Karpas-422 (cell line): ENCODE measurements around the gene EVI2B. TPM values are rescaled to one million over a fixed set of nuclear protein-coding genes. Genes with fewer than 3 reads are reported as not detected.
A peak's percentile ranks its signal among the peaks of the same experiment; 100 is the strongest.

Source experiments
- DNase-seq: peaks from one replicate; pipeline ENCODE4 v3.0.0-alpha.2; 2015
- H2AFZ ChIP-seq: fragments of 200-600 bp; sonication (generic); 2 replicates; pipeline ENCODE4 v1.6.1; 2014; ENCODE audit warnings: antibody characterized with exemption, low read length, mixed read lengths
- H3K27ac ChIP-seq: fragments of 200-600 bp; sonication (generic); 2 replicates; pipeline ENCODE4 v1.5.1; 2014; ENCODE audit warnings: mild to moderate bottlenecking, low read length, moderate library complexity
- H3K27me3 ChIP-seq: fragments of 200-600 bp; sonication (generic); 2 replicates; pipeline ENCODE4 v1.6.1; 2014; ENCODE audit warnings: low read length, mixed read lengths
- H3K36me3 ChIP-seq: fragments of 200-600 bp; sonication (generic); 2 replicates; pipeline ENCODE4 v1.6.1; 2014; ENCODE audit warnings: low read length, mixed read lengths; ENCODE audit not compliant: insufficient read depth
- H3K4me1 ChIP-seq: fragments of 200-600 bp; sonication (generic); 2 replicates; pipeline ENCODE4 v1.6.1; 2014; ENCODE audit warnings: mild to moderate bottlenecking, low read length, mixed read lengths
- H3K4me2 ChIP-seq: fragments of 200-600 bp; sonication (generic); 2 replicates; pipeline ENCODE4 v1.6.1; 2014; ENCODE audit warnings: low read length, low read depth, mild to moderate bottlenecking; ENCODE audit not compliant: poor library complexity, severe bottlenecking
- H3K4me3 ChIP-seq: fragments of 200-600 bp; sonication (generic); 2 replicates; pipeline ENCODE4 v1.5.1; 2014; ENCODE audit warnings: mild to moderate bottlenecking, antibody characterized with exemption, low read length, mixed read lengths
- H3K79me2 ChIP-seq: fragments of 200-600 bp; sonication (generic); 2 replicates; pipeline ENCODE4 v1.6.1; 2014; ENCODE audit warnings: mild to moderate bottlenecking, low read length, mixed read lengths
- H3K9ac ChIP-seq: fragments of 200-600 bp; sonication (generic); 2 replicates; pipeline ENCODE4 v1.6.0; 2014; ENCODE audit warnings: low read length
- H3K9me2 ChIP-seq: fragments of 200-600 bp; sonication (generic), shearing (Covaris generic); replicated peaks from 2 replicates; pipeline ENCODE4 v1.6.0; 2014; ENCODE audit warnings: mild to moderate bottlenecking, low read length, moderate library complexity; ENCODE audit not compliant: insufficient read depth
- H3K9me3 ChIP-seq: fragments of 300-700, 200-600 bp; sonication (generic); 2 replicates; pipeline ENCODE4 v1.6.1; 2014; ENCODE audit warnings: low read length, mixed read lengths
- H4K20me1 ChIP-seq: fragments of 200-600 bp; sonication (generic); 2 replicates; pipeline ENCODE4 v1.6.1; 2014; ENCODE audit warnings: mild to moderate bottlenecking, antibody characterized with exemption, low read length, low read depth; ENCODE audit not compliant: insufficient read depth
- total RNA-seq: library from RNA; depleted of rRNA; stranded (reverse); fragments of >200 nt; shearing (Covaris generic); gene quantifications from 2 replicates; pipeline ENCODE4 v1.2.3, GENCODE V29; 2014; ENCODE audit warnings: low replicate concordance

Gene EVI2B
- total RNA-seq, 1 experiment from 2014 or later, result 5.0 TPM

GRCh38 chr17:31275116-31275515, 38.7 kb downstream of the EVI2B start:
- Histone ChIP-seq H3K27ac (no peak overlapping the region), H3K4me3 (no peak overlapping the region), H3K9me2 (peaks cover 8% of the 10 kb centered on the region), H3K9ac (no peak overlapping the region), H3K4me2 (no peak overlapping the region), H4K20me1 (no peaks in the 10 kb centered on the region), H3K27me3 (no peaks in the 10 kb centered on the region), H3K79me2 (peaks cover 20% of the 10 kb centered on the region; the same call in 1 of the 2 replicates), H3K36me3 (peaks cover 35% of the 10 kb centered on the region), H2AFZ (no peak overlapping the region), H3K4me1 (no peaks in the 10 kb centered on the region), H3K9me3 (no peaks in the 10 kb centered on the region)
- DNase-seq, result no peak

DNA sequence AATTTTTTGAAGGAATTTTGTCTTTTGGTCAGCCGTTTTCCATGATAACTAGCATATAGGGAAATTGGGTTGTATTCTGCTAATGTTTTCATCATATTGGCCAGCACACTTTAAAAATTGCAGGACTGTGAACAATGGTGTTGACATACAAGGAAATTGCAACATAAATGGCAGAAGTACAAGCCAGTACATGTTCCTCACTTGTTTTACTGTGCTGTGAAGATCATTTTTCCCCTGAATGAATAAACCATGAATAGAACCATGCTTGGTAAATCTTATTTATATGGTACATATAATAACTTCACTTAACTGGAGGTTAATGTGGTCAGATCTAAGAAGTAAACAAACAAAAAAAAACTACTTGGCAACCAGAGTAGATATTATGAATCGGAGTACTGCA, 39.6 kb downstream of the EVI2B start:
- Histone ChIP-seq H3K27ac (no peak overlapping the region), H3K4me1 (no peaks in the 10 kb centered on the region), H3K9me2 (peaks cover 8% of the 10 kb centered on the region), H3K9me3 (no peaks in the 10 kb centered on the region), H3K4me2 (no peak overlapping the region), H3K36me3 (peaks cover 43% of the 10 kb centered on the region), H3K27me3 (no peaks in the 10 kb centered on the region), H3K79me2 (peaks cover 20% of the 10 kb centered on the region; the same call in 1 of the 2 replicates), H3K9ac (no peak overlapping the region), H3K4me3 (no peak overlapping the region), H2AFZ (no peak overlapping the region), H4K20me1 (no peaks in the 10 kb centered on the region)
- no peak for DNase-seq

GRCh38 chr17:31273516-31273915, 40.3 kb downstream of the EVI2B start:
- Histone ChIP-seq H3K4me2 (no peak overlapping the region), H3K36me3 (peaks cover 46% of the 10 kb centered on the region), H3K9me3 (no peaks in the 10 kb centered on the region), H3K79me2 (peaks cover 20% of the 10 kb centered on the region; the same call in 1 of the 2 replicates), H3K9me2 (peaks cover 8% of the 10 kb centered on the region), H2AFZ (no peak overlapping the region), H3K9ac (no peak overlapping the region), H3K27ac (no peak overlapping the region), H3K27me3 (no peaks in the 10 kb centered on the region), H3K4me3 (no peak overlapping the region), H4K20me1 (no peaks in the 10 kb centered on the region), H3K4me1 (no peaks in the 10 kb centered on the region)
- DNase-seq, result no peak

DNA sequence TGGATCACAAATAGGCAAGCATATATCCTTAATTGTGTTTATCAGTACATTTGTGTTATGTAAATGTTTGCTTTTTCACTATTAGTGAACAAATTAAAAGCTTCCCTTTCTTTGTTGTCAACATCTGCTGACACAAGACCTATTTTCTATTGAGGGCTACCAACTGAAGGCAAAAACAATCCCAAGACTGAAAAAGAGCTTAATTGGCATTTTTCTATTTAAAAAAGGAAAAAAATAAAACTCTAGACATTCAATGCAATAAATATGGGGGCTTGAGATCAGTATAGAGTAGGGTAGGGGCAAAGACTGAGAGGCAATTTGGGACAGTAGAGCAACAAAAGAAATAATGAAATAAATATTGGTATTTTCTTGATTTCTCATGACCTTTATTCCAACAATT, 41.1 kb downstream of the EVI2B start:
- peaks cover 46% of the 10 kb centered on the region for H3K36me3 ChIP-seq
- no peak for DNase-seq
- H4K20me1 ChIP-seq, result no peaks in the 10 kb centered on the region
- H3K27ac ChIP-seq, result no peak overlapping the region
- no peak overlapping the region for H3K4me2 ChIP-seq
- H3K4me1 ChIP-seq, result no peaks in the 10 kb centered on the region
- H3K27me3 ChIP-seq, result no peaks in the 10 kb centered on the region
- H3K79me2 ChIP-seq, result peaks cover 20% of the 10 kb centered on the region; the same call in 1 of the 2 replicates
- peaks cover 8% of the 10 kb centered on the region for H3K9me2 ChIP-seq
- no peaks in the 10 kb centered on the region for H3K9me3 ChIP-seq
- H3K9ac ChIP-seq, result no peak overlapping the region
- H3K4me3 ChIP-seq, result no peak overlapping the region
- no peak overlapping the region for H2AFZ ChIP-seq

- Histone ChIP-seq H3K4me3 (no peak overlapping the region), H3K9me2 (peaks cover 8% of the 10 kb centered on the region), H3K9ac (no peak overlapping the region), H3K36me3 (peaks cover 42% of the 10 kb centered on the region), H4K20me1 (no peaks in the 10 kb centered on the region), H2AFZ (no peak overlapping the region), H3K4me2 (no peak overlapping the region), H3K27me3 (no peaks in the 10 kb centered on the region), H3K79me2 (peaks cover 16% of the 10 kb centered on the region; the same call in 1 of the 2 replicates), H3K4me1 (no peaks in the 10 kb centered on the region), H3K9me3 (no peaks in the 10 kb centered on the region), H3K27ac (no peak overlapping the region)
- DNase-seq, result no peak
These were observed 41.6 kb downstream of the EVI2B start for GRCh38 chr17:31272236-31272635.

DNA sequence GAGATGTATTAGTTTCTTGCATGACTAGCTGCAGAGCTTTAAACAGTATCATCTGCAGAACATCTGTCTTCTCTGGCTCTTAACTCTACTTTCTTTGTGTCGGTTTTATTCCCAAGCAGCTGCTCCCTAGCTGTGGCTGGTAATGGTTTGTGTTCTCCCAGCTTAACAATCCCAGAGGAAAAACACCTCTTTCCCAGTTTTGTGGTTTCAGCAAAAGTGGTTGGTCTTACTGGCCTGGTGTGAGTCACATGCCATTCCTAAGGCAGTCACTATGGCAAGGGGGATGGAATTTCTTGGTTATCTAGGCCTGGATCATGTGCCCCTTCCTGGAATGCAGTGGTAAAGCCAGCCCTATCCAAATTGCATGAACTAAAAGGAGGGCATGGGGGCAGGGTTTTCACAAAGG, 44.3 kb downstream of the EVI2B start:
- Histone ChIP-seq H4K20me1 (no peaks in the 10 kb centered on the region), H3K4me3 (no peak overlapping the region), H3K36me3 (peaks cover 46% of the 10 kb centered on the region), H3K4me2 (no peak overlapping the region), H3K27ac (no peak overlapping the region), H3K27me3 (no peaks in the 10 kb centered on the region), H3K9ac (no peak overlapping the region), H3K9me3 (no peaks in the 10 kb centered on the region), H3K4me1 (no peaks in the 10 kb centered on the region), H3K9me2 (peaks cover 8% of the 10 kb centered on the region), H2AFZ (no peak overlapping the region), H3K79me2 (peaks cover 4% of the 10 kb centered on the region; the same call in 1 of the 2 replicates)
- DNase-seq, result no peak

DNA sequence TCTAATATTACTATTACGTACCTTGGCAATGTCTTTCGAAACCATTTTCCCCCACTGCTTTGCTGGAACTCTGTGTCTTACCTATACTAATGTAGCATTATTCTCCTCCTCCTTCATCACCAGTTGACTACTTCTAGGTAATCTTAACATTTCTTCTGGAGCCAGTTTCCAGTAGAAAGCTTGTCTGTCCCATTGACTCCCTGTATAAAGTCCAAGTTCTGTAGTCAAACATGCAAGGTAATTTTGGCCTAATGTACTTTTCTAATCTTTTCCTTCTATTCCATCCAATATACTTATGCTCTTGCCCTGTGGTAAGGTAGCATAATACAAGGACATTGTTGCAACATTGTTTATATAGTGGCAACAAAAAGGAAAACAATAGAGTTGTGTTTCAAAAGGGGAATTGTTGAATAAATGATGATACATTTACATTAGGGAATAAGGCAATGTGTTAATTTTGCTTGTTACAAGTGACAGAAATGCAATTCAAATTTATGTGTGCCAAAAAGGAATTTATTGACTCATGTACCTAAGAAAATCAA, 44.7 kb downstream of the EVI2B start:
- no peak overlapping the region for H2AFZ ChIP-seq
- H3K9me3 ChIP-seq, result no peaks in the 10 kb centered on the region
- H3K36me3 ChIP-seq, result peaks cover 46% of the 10 kb centered on the region
- no peaks in the 10 kb centered on the region for H4K20me1 ChIP-seq
- no peak overlapping the region for H3K4me2 ChIP-seq
- H3K4me1 ChIP-seq, result no peaks in the 10 kb centered on the region
- H3K27ac ChIP-seq, result no peak overlapping the region
- H3K4me3 ChIP-seq, result no peak overlapping the region
- peaks cover 8% of the 10 kb centered on the region for H3K9me2 ChIP-seq
- H3K79me2 ChIP-seq, result peaks cover 4% of the 10 kb centered on the region; the same call in 1 of the 2 replicates
- no peak overlapping the region for H3K9ac ChIP-seq
- no peaks in the 10 kb centered on the region for H3K27me3 ChIP-seq
- DNase-seq, result no peak

DNA sequence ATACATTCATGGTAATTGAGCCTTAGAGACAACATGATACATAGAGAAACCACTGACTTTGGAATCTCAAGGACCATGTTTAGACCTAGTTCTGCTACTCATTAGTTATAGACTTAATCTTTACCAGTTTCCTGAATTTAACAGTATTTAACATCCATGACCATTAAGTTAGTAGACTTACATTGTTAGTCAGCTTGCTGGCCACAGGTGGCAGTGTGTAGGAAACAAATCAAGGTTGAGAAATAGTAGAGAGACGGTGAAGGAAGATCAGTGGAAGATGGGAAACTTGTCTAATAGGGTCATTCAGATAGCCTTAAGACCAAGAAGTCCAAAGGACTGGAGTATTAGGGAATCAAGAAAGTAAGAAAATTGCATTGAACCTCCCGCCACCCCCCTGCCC, 47.8 kb downstream of the EVI2B start:
- no peak overlapping the region for H3K4me2 ChIP-seq
- no peak overlapping the region for H3K27ac ChIP-seq
- peaks cover 47% of the 10 kb centered on the region for H3K36me3 ChIP-seq
- H4K20me1 ChIP-seq, result no peaks in the 10 kb centered on the region
- no peaks in the 10 kb centered on the region for H3K4me1 ChIP-seq
- H3K9me2 ChIP-seq, result no peaks in the 10 kb centered on the region
- DNase-seq, result peak; percentile 55
- H3K27me3 ChIP-seq, result no peaks in the 10 kb centered on the region
- peaks cover 4% of the 10 kb centered on the region; the same call in 1 of the 2 replicates for H3K79me2 ChIP-seq
- no peaks in the 10 kb centered on the region for H3K9me3 ChIP-seq
- no peak overlapping the region for H3K4me3 ChIP-seq
- H2AFZ ChIP-seq, result no peak overlapping the region
- H3K9ac ChIP-seq, result no peak overlapping the region
